H1 (cell line): ENCODE measurements around the gene INVS. TPM values are rescaled to one million over a fixed set of nuclear protein-coding genes. Genes with fewer than 3 reads are reported as not detected.

ENCODE experiments used
- CBX5 ChIP-seq: fragments of 300-800, 300-1000 bp; sonication (generic); IDR thresholded peaks from 2 replicates; pipeline ENCODE4 v1.7.1; 2016; ENCODE audit warnings: antibody characterized with exemption, low read length, low read depth
- HDAC2 ChIP-seq, 2 experiments: fragments of 300-600 bp in 1 of 2; sonication (generic) in 1 of 2; IDR thresholded peaks; 2 replicates each; pipeline ENCODE4 v1.6.1; 2011 to 2012; ENCODE audit warnings: low read depth in 2 of 2, low read length in 2 of 2, mild to moderate bottlenecking in 2 of 2, moderate library complexity in 2 of 2, borderline replicate concordance in 1 of 2, inconsistent platforms in 1 of 2
- MAFK ChIP-seq: IDR thresholded peaks from 2 replicates; pipeline ENCODE4 v1.6.1; 2012; ENCODE audit warnings: low read depth, mild to moderate bottlenecking, improper control_type of control experiment, low read length
- TBP ChIP-seq: IDR thresholded peaks from 2 replicates; pipeline ENCODE4 v1.6.1; 2011; ENCODE audit warnings: low read depth, low read length, improper control_type of control experiment
- ZNF274 ChIP-seq: IDR thresholded peaks from 2 replicates; pipeline ENCODE4 v1.7.0; 2012; ENCODE audit warnings: low read length, borderline replicate concordance; ENCODE audit errors: extremely low read depth
- polyA plus RNA-seq, 7 experiments: library from polyadenylated mRNA; depleted of rRNA in 3 of 7; stranded (reverse) in 5 of 7; unstranded in 2 of 7; fragments of >200 nt in 5 of 7; fragments of 200-250 nt in 2 of 7; gene quantifications; 1 replicate in 5 of 7; 2 replicates in 1 of 7; 4 replicates in 1 of 7; pipeline versions ENCODE4 v1.2.1 to v1.2.3, GENCODE V29; 2011 to 2013; ENCODE audit warnings: missing spikeins in 2 of 7, mixed read lengths in 2 of 7
- total RNA-seq: library from RNA; stranded (reverse); fragmentation: NEBNext Ultra II Directional; extraction: Animal tissue kit (Norgen Biotek cat#: 25700); gene quantifications from 2 replicates; pipeline ENCODE4 v1.2.1, GENCODE V29; 2021
- TF ChIP-seq, protein P1 (sequence below): fragments of 300-600 bp; sonication (generic); IDR thresholded peaks from 2 replicates; pipeline ENCODE4 v1.7.1; 2012; ENCODE audit warnings: low read length, moderate library complexity, mild to moderate bottlenecking, inconsistent platforms; ENCODE audit not compliant: insufficient replicate concordance

INVS gene
- total and polyA plus RNA-seq, 2 of the 8 experiments (the other 6 are each of a cell fraction or from before 2014, with no cell fraction given) = 4.1 to 6.9 TPM

DNA sequence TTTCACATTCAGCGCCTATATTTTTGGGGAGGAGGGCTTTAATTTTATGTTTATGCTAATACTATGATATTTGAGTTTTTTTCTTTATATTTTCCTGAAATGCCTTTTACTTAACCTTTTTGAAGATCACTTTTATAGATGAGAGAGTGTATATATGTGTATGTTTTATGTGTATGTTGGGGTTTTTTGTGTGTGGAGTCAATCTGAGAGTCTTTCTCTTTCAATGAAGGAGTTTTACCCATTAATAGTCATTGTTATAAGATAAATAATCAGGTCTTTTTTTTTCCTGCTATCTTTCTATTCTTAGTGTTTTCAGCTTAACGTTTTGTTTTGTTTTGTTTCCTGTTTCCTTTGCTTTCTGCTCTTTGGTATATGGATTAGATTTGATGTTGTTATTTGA is 141.5 kb downstream of the INVS start (continued):
- TF ChIP-seq, protein P1, sequence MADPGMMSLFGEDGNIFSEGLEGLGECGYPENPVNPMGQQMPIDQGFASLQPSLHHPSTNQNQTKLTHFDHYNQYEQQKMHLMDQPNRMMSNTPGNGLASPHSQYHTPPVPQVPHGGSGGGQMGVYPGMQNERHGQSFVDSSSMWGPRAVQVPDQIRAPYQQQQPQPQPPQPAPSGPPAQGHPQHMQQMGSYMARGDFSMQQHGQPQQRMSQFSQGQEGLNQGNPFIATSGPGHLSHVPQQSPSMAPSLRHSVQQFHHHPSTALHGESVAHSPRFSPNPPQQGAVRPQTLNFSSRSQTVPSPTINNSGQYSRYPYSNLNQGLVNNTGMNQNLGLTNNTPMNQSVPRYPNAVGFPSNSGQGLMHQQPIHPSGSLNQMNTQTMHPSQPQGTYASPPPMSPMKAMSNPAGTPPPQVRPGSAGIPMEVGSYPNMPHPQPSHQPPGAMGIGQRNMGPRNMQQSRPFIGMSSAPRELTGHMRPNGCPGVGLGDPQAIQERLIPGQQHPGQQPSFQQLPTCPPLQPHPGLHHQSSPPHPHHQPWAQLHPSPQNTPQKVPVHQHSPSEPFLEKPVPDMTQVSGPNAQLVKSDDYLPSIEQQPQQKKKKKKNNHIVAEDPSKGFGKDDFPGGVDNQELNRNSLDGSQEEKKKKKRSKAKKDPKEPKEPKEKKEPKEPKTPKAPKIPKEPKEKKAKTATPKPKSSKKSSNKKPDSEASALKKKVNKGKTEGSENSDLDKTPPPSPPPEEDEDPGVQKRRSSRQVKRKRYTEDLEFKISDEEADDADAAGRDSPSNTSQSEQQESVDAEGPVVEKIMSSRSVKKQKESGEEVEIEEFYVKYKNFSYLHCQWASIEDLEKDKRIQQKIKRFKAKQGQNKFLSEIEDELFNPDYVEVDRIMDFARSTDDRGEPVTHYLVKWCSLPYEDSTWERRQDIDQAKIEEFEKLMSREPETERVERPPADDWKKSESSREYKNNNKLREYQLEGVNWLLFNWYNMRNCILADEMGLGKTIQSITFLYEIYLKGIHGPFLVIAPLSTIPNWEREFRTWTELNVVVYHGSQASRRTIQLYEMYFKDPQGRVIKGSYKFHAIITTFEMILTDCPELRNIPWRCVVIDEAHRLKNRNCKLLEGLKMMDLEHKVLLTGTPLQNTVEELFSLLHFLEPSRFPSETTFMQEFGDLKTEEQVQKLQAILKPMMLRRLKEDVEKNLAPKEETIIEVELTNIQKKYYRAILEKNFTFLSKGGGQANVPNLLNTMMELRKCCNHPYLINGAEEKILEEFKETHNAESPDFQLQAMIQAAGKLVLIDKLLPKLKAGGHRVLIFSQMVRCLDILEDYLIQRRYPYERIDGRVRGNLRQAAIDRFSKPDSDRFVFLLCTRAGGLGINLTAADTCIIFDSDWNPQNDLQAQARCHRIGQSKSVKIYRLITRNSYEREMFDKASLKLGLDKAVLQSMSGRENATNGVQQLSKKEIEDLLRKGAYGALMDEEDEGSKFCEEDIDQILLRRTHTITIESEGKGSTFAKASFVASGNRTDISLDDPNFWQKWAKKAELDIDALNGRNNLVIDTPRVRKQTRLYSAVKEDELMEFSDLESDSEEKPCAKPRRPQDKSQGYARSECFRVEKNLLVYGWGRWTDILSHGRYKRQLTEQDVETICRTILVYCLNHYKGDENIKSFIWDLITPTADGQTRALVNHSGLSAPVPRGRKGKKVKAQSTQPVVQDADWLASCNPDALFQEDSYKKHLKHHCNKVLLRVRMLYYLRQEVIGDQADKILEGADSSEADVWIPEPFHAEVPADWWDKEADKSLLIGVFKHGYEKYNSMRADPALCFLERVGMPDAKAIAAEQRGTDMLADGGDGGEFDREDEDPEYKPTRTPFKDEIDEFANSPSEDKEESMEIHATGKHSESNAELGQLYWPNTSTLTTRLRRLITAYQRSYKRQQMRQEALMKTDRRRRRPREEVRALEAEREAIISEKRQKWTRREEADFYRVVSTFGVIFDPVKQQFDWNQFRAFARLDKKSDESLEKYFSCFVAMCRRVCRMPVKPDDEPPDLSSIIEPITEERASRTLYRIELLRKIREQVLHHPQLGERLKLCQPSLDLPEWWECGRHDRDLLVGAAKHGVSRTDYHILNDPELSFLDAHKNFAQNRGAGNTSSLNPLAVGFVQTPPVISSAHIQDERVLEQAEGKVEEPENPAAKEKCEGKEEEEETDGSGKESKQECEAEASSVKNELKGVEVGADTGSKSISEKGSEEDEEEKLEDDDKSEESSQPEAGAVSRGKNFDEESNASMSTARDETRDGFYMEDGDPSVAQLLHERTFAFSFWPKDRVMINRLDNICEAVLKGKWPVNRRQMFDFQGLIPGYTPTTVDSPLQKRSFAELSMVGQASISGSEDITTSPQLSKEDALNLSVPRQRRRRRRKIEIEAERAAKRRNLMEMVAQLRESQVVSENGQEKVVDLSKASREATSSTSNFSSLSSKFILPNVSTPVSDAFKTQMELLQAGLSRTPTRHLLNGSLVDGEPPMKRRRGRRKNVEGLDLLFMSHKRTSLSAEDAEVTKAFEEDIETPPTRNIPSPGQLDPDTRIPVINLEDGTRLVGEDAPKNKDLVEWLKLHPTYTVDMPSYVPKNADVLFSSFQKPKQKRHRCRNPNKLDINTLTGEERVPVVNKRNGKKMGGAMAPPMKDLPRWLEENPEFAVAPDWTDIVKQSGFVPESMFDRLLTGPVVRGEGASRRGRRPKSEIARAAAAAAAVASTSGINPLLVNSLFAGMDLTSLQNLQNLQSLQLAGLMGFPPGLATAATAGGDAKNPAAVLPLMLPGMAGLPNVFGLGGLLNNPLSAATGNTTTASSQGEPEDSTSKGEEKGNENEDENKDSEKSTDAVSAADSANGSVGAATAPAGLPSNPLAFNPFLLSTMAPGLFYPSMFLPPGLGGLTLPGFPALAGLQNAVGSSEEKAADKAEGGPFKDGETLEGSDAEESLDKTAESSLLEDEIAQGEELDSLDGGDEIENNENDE = no peak
- no peak for TF ChIP-seq ZNF274
- TF ChIP-seq MAFK = no peak
- no peak for TF ChIP-seq TBP
- TF ChIP-seq HDAC2 (IDR thresholded peaks at IDR 0.05; ENCODE audit: borderline replicate concordance in 1 of 2, low read depth in 2 of 2, low read length in 2 of 2) = no peak
- TF ChIP-seq CBX5 = no peak
- TF ChIP-seq, all 59 proteins: peak for 0
